ENCODE measurements around the gene ANKRD2. TPM values are rescaled to one million over a fixed set of nuclear protein-coding genes. Genes with fewer than 3 reads are reported as not detected.
A peak's percentile ranks its signal among the peaks of the same experiment; 100 is the strongest.
"Not testable (repeated sequence)": the region's sequence is repeated elsewhere in the genome, so short reads cannot be mapped to it uniquely, and the experiment has no call there.

Gene ANKRD2, protein sequence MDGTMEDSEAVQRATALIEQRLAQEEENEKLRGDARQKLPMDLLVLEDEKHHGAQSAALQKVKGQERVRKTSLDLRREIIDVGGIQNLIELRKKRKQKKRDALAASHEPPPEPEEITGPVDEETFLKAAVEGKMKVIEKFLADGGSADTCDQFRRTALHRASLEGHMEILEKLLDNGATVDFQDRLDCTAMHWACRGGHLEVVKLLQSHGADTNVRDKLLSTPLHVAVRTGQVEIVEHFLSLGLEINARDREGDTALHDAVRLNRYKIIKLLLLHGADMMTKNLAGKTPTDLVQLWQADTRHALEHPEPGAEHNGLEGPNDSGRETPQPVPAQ
- total RNA-seq: 0.56 TPM

DNA sequence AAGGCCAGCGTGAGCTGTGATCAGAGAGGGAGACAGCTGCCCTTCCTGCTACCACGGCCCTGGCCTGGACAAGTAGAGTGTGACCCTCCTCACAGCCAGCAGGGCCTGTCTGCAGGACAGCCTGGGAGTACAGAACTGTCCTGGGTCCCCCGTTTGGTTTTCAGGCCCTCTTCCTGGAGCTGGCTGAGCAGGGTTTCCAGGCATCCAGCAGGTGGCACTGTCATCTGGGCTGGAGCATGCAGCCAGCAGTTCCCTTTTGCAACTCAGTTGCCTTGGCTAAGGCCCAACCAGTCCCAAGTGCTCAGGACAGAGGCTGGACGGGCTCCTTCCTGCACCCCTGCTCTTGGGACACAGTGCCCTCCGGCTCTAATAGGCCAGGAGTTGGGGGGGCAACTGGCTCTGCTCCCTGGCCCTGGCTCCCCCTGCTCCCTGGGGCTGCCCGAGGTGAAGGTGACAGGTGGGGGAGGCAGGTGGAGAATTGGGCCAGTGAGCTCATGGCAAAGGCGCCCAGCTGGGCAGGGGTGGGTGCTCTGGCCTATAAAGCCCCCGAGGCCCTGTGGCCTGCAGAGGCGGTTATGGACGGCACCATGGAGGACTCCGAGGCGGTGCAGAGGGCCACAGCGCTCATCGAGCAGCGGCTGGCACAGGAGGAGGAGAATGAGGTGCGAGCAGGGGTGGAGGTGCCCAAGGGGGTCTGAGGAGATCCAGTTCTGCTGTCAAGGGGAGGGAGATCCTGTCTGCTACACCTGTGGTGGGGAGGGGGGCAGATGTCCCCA, at the start of gene ANKRD2:
TSS of gene ANKRD2 (plus strand) at position 566 of the 776 bp plus-strand sequence. CDS start at position 576, 10 bp downstream.
- ATAC-seq: peak; percentile 78

DNA sequence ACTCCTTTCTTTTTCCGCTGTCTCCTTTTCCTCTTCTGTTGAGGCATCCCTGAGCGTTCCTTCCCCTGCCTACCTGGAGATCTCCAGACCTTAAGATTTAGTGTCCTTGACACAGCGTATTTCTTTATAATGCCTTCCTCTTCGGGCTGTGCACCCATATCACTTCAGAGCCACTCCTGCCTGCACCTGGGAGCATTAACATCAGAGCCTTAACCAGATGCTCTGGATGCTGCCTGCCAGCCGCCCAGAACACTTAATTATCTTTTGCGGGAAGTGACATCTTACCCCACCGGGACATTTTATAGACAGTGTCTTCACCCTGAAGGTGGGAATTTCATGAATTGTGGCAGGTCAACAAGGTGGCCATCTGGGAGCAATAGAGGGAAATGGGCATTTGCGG, 49.6 kb upstream of the ANKRD2 start:
- no peak for ATAC-seq

DNA sequence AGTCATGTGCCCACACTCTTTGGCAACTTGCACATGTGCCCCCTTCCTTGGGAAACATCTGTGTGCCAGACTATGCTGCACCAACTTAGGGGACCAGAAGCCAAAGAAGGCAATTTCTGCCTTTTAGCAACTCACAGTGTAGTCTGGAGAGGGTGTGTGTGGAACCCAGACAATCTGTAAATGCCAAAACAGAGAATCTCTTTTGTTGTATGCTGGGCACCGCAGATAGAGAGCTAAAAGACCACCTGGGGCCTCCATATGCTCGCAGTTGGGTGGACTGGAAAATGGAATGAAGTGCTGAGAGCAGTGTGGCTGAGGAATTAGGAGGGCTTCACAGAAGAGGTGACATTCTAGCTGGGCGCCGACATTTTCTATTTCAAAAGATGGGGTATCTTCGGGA, 47.5 kb upstream of the ANKRD2 start:
- no peak for ATAC-seq

DNA sequence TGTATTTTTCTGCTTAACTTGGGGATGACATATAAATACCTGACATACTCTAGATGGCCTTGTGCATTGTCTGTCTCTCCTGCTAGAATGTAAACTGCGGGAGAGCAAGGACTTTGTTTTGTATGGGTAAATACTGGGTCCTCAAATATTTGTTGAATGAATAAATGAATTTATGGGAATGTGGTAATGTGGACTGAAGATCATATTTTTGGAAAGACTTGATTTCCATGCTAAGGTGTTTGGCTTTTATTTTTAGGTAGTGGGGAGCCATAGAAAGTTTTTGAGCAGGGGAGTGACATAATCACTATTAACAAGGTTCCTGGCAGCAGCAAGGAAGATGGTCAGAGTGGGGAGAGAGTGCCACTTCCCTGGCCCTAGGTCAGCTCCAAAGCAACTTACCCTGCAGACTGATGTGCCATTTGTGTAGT, 46.9 kb upstream of the ANKRD2 start:
- ATAC-seq: no peak

DNA sequence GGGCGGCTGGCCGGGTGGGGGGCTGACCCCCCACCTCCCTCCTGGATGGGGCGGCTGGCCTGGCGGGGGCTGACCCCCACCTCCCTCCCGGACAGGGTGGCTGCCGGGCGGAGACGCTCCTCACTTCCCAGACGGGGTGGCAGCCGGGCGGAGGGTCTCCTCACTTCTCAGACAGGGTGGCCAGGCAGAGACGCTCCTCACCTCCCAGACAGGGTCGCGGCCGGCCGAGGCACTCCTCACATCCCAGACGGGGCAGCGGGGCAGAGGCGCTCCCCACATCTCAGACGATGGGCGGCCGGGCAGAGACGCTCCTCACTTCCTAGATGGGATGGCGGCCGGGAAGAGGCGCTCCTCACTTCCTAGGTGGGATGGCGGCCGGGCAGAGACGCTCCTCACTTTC, 43.7 kb upstream of the ANKRD2 start:
- not testable (repeated sequence) for ATAC-seq

DNA sequence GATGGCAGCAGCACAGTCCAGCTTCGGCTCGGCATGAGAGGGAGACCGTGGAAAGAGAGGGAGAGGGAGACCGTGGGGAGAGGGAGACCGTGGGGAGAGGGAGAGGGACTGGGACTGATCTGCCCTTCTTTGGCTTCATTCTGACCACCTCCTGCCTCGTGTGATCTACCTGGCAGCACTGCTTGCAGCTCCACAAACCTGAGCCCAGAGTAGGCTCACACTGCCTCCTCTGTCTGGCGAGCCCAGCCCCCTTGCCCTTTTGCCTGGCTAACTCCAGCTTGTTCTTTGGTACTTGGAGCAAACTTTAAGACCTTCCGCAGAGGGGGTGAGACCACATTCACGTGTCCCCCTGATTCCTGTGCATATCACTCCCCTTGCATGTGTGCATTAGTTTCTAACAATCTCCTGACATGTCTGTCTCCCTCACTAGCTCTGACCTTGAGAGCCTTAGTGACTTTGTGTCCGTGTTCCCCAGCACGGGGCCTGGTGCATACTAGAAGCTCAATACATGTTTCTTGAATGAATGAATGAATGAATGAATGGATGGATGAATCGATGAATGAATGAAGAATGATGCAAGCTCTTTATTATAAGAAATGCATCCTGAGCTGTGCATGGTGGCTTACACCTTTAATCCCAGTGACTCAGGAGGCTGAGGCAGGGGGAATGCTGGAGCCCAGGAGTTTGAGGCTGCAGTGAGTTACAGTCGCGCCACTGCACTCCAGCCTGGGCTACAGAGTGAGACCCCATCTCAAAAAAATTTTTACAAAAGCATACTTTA, 42.7 kb upstream of the ANKRD2 start:
- peak; percentile 45 for ATAC-seq

DNA sequence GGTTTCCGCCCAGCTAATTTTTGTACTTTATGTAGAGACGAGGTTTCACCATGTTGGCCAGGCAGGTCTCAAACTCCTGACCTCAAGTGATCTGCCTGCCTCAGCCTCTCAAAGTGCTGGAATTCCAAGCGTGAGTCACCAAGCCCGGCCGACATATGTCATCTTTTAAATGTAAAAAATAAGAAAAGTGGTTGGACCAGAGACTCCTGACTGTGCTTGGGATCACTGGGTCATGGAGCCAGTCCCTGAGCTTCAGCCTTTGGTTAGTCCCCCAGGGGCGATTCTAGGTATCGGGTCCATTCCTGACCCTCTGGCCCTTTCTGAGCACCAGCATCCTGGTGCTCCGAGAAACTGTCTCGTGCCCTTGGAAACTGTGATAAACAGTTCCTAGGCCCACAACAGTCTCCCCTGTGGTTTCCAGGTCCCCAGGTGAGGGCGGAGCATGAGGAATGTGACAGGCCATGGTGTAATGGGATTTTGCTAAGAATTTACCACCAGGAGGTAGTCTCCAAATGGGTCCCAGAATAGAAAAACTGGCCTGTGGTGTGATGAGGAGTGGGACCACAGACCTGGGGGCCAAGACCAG, 41.1 kb upstream of the ANKRD2 start:
- ATAC-seq: no peak

DNA sequence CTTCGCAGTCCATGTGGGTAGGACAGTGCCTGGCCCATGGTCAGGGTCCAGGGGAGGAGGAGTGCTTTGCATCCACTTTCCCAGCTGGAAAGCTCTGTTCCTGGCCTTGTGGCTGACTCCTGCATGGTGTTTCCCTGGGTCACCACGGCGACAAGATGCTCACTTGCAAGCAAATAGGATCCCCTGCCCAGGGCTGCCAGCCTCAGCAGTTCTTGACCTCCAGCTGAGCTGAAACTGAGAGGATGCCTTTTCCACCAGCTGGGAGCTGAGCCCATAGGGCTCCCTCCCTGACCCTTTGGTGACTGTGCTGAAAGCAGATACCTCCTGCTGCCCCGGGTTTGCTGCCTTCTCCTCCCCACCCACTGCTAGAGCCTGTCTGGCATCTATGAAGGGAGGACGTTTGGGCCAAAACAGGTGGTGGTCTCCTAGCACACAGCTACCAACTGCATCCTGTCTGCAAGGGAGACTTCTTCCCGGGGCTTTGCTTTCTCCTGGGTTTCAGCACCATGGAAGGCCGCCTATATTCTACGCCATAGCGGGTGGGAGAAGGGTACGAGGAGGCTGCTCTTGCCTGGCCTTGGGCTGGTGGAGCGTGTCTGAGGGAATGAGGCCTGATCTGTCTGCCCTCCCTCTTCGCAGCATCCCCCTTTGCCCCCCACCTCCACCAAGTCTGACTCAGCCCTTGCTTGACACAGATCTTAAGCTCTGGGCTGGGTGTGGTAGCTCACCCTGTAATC, 39.5 kb upstream of the ANKRD2 start:
- no peak for ATAC-seq

DNA sequence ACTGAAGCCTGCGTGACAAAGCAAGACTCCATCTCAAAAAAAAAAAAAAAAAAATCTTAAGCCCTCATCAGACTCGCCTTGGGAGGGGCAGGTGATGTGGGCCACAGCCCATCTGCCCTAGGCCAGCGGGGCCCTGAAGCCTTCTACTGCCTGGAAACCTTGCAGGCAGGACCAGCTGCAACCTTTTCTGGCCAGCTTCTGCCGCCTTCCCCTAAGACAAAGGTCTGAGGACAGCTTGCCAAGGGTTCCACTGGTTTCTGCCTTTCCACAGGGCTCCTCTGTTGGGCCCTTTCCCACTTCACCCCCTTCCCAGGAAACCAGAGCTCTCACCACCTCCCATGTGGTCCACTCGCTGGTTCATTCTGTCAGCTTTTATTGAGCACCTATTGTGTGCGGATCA, 38.7 kb upstream of the ANKRD2 start:
- no peak for ATAC-seq

DNA sequence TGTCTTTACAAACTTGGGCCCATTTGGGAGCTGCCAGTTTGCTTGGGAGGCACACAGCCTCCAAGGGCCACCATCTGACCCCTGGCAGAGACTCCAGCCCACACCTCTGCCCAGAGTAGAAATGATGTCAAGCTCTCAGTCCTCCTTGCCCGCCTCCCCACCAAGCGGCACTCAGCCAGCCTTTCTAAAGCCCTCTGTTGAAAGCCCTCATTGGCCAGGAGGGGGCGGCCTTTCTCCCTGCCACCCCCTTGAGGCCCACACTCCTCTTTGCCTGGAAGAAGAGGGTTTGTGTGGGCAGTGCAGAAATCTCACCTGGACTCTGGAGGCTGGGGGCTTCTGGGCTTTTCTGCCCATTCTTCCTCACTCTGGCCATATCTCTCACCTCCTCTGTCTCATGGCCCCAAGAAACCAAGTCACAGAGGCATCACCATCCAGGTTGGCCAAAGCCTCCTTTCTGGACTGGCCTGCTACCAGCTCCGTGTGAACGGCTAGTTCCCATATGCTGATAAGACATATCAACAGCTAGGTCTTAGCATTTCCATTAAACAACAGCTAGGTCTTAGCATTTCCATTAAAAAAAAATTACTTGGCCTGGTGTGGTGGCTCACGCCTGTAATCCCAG, 37.7 kb upstream of the ANKRD2 start:
- peak; percentile 7 for ATAC-seq

DNA sequence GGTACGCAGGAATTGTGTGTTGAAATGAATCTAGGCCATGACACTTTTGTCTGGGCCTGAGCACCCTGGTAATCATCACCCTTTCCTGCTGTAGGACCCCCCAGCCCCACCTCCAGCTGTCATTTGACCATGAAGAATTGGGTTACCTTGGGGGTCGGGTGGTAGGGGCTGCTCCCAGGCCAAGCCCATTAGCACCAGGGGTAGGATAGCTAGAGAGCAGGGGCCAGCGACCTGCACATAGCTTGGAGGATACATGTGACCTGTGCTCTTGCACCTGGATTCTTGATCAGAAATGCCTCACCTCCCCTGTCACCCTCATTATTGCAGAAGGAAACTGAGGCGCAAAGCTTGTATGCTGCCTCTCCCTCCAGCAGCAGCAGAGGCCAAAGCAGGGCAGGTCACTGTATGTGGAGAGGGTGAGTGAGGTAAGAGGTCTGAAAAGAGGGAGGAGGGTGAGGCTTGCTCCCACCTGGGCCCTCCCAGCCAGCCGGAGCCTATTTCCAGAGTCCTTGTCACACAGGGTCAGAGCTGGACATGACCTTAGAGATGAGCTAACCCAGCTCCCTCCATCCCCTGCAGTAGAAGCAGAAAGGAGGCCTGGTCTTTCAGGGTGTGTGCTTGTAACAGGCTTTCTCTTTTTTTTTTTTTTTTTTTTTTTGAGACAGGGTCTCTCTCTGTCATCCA, 35.3 kb upstream of the ANKRD2 start:
- no peak for ATAC-seq

DNA sequence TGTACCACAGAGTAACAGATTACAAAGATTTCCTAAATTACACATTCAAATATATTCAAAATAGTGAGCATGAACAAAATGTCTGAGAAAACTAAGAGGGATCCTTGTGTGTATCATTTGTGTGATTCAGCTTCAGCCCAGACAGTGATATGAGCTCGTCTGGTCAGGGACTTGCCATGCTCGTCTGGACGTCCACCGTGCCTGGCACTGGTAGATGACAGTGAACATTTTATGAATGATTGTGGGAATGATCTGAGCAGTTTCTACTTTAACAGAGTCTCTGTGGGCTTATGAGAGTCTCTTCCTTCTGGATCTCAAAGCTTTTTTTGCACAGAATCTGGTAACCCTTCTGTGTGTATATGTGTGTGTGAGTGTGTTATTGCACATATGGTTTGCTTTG, 34.2 kb upstream of the ANKRD2 start:
- ATAC-seq: no peak

DNA sequence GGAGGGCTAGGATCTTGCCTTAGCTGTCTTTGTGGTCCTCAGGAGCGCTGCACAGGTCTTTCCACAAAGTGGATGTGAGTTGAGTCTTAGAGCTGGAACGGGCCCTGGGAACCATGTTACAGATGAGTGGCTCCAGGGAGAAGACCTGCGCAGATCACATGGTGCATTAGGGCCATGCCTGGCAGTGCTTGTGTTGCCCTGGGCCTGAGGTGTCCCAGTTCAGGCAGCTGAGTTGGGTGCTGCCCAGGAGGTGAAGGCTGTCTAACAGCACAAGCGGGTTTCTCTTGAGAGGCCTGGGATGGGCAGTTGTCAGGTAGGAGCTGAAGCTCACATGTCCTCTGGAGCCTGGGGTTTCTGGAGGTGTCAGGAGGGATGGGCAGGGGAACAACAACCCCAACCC, 33.7 kb upstream of the ANKRD2 start:
- peak; percentile 73 for ATAC-seq

DNA sequence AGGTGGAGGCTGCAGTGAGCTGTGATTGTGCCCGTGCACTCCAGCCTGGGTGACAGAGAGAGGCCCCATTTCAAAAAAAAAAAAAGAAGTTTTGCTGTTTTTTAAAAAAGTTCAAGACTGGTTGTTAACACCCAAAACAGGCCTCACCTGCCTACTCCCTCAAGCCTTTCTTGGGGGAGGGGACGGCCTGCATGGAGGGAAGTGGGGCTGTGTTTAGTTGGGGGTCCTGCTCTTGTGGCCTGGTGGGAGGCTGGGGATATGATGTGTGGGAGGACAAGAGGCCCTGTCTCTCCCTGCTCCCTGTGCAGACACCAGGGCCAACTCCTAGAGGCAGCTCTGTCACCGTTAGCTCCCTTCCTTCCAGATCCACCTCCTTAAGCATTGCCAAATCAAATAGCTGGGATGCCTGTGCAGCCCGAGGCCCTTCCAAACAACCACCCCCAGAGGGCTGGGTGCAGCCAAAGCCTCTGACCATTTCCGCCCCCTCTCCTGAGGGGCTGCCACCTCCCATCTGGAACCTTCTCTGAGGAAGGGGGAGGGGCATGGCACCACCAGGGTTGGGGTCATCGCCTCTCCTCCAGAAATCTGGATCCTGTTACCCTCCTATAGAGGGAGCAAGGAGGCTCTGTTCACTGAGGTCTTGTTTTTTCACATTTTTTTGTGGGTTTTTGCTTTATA, 32.9 kb upstream of the ANKRD2 start:
- ATAC-seq: no peak

DNA sequence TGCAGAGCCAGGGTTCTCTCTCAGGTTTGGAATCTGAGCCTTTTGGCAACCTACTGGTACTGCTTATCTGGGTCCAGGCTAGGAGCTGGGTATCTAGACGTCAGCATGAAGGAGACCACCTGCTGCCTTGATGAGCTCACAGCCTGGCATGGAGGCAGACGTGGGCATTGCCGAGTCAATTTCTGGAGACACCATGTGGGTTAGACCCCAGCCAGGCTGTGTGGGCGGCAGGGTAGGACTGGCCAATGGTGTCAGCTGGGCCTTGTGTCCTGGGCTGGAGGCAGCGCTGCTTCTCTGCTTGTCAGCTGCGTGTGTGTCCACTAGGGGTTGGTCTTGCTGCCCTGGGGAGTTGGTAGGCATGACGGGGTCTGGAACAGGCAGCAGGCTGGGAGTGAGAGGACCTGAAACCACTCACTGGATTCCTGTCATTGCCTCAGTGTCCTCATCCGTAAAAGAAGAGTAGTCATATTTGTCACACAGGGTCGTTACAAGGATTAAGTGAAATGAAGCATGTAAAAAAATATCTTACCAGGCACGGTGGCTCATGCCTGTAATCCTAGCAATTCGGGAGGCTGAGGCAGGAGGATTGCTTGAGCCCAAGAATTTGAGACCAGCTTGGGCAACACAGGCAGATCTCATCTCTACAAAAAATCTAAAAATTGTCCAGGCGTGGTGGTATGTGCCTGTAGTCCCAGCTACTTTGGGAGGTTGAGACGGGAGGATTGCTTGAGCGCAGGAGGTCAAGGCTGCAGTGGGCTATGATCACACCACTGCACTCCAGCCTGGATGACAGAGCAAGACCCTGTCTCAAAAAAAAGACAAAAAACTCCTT, 31.7 kb upstream of the ANKRD2 start:
- no peak for ATAC-seq

DNA sequence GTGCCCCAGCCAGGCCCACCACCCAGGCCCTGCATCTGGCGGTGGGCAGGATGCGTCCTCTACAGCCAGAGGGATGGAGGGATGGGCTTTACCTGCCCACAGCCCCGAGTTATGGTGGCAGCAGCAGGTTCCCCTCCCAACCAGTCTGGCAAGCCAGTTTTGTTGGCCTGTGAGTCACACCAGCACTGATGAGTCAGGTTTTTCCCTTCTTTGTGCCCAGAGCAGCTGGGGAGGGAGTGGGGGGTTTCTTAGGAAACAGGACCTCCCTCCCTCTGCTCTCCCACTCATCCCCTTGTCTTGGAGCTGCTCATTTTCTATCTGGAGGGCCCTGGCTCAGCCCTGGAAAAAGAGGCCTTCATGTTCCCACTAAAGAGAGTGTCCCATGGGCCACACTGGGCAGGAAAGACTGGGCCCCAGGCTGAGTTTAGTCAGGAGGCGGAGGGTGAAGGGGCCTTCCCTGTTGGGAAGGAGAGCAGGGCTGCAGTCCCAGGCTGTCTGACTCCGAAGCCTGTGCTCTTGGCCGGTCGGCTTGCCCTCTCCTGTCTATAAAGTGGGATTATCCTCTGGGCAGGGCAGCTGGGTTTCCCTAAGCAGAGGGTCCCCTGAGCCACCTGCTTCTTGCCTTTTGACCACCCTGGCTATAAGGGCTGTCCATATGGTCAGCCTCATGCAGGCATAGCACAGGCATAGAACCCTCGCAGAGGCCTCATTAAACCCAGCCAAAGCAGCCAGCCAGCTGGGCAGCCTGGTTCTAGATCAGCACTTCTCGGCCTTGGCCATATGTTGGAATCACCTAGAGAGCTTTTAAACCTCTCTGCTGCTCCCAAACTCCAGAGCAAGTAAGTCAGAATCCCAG, 30.2 kb upstream of the ANKRD2 start:
- ATAC-seq: peak; percentile 80

DNA sequence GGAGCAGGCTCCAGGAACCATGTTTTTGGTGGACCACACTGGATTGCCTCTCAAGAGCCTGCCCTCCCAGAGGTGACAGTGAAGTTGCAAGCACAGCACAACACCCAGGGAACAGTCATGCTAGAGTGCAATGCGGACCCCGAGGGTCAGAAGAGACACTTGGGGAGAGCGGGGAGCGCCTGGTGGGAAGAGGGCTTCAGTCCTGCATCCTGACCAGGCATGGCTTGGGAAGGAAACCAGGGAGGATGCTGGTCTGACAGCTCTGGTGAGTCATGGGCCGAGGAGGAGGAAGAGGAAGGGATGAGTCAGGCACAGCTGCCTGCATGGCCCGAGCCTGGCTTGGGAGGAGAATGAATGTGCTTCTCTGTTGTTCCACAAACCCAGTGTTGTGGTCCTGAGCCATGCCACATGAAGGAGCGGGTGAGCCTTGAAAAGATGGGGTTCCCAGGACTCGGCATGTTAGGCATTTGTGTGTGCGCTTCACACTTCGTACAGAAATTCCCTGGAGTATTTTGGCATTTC, 29.5 kb upstream of the ANKRD2 start:
- ATAC-seq: peak; percentile 89
